Astrocyte (in vitro differentiated cells and primary cell): ENCODE results near the gene TRAPPC12. TPM values are rescaled to one million over a fixed set of nuclear protein-coding genes. Genes with fewer than 3 reads are reported as not detected.

ENCODE experiments used
- DNase-seq: peaks from one replicate; pipeline ENCODE4 v3.0.0-alpha.2; 2010; ENCODE audit warnings: low read depth
- FAIRE-seq: peaks from 2 replicates; lab custom pipeline; 2011; peaks lifted over from hg19 to GRCh38; lab: Jason Lieb, UNC
- H2AFZ ChIP-seq: 2 replicates; pipeline ENCODE4 v1.6.0; 2012; ENCODE audit warnings: low read depth, low read length, inconsistent platforms
- H3K27ac ChIP-seq: 2 replicates; pipeline ENCODE4 v1.5.1; 2011; ENCODE audit warnings: low read depth, low read length, inconsistent platforms
- H3K27me3 ChIP-seq: 2 replicates; pipeline ENCODE4 v1.6.0; 2011; ENCODE audit warnings: low read length, inconsistent platforms; ENCODE audit not compliant: insufficient read depth
- H3K36me3 ChIP-seq: 2 replicates; pipeline ENCODE4 v1.5.1; 2011; ENCODE audit warnings: low read length, inconsistent platforms; ENCODE audit not compliant: insufficient read depth
- H3K4me1 ChIP-seq: 2 replicates; pipeline ENCODE4 v1.5.1; 2011; ENCODE audit warnings: low read length, inconsistent platforms; ENCODE audit not compliant: insufficient read depth
- H3K4me2 ChIP-seq: 2 replicates; pipeline ENCODE4 v1.6.0; 2012; ENCODE audit warnings: low read length, inconsistent platforms
- H3K4me3 ChIP-seq: 2 replicates; pipeline ENCODE4 v1.5.1; 2011; ENCODE audit warnings: low read depth, mild to moderate bottlenecking, low read length, inconsistent platforms; ENCODE audit not compliant: insufficient read depth
- H3K79me2 ChIP-seq: 2 replicates; pipeline ENCODE4 v1.6.0; 2012; ENCODE audit warnings: mild to moderate bottlenecking, low read length, inconsistent platforms; ENCODE audit not compliant: insufficient read depth
- H3K9ac ChIP-seq: 2 replicates; pipeline ENCODE4 v1.6.0; 2012; ENCODE audit warnings: mild to moderate bottlenecking, low read length, inconsistent platforms
- H3K9me3 ChIP-seq: 2 replicates; pipeline ENCODE4 v1.5.1; 2012; ENCODE audit warnings: low read depth, mild to moderate bottlenecking, low read length, inconsistent platforms; ENCODE audit not compliant: insufficient read depth
- H4K20me1 ChIP-seq: 2 replicates; pipeline ENCODE4 v1.6.0; 2012; ENCODE audit warnings: low read length, inconsistent platforms; ENCODE audit not compliant: insufficient read depth
- H3K27ac Mint-ChIP-seq: one replicate; pipeline ENCODE4 v1.8.0; 2021; ENCODE audit warnings: mild to moderate bottlenecking, mixed read lengths; ENCODE audit not compliant: unreplicated experiment
- H3K27me3 Mint-ChIP-seq: one replicate; pipeline ENCODE4 v1.8.0; 2021; ENCODE audit warnings: low read depth, mixed read lengths; ENCODE audit not compliant: unreplicated experiment
- H3K36me3 Mint-ChIP-seq: one replicate; pipeline ENCODE4 v1.8.0; 2021; ENCODE audit warnings: low read depth, mixed read lengths; ENCODE audit not compliant: unreplicated experiment
- H3K4me1 Mint-ChIP-seq: one replicate; pipeline ENCODE4 v1.8.0; 2021; ENCODE audit warnings: low read depth, mixed read lengths; ENCODE audit not compliant: unreplicated experiment
- H3K4me3 Mint-ChIP-seq: one replicate; pipeline ENCODE4 v1.8.0; 2021; ENCODE audit warnings: mild to moderate bottlenecking, moderate library complexity, mixed read lengths; ENCODE audit not compliant: unreplicated experiment
- H3K9me3 Mint-ChIP-seq: one replicate; pipeline ENCODE4 v1.8.0; 2021; ENCODE audit warnings: mild to moderate bottlenecking, mixed read lengths; ENCODE audit not compliant: unreplicated experiment
- EZH2 ChIP-seq: IDR thresholded peaks from 2 replicates; pipeline ENCODE4 v1.6.1; 2012; ENCODE audit warnings: mild to moderate bottlenecking, low read length, inconsistent platforms; ENCODE audit not compliant: insufficient read depth
- total RNA-seq: library from RNA; stranded (reverse); gene quantifications from 2 replicates; pipeline ENCODE4 v1.2.1, GENCODE V29; 2021
- TF ChIP-seq, protein P1 (sequence below): IDR thresholded peaks from 2 replicates; pipeline ENCODE4 v1.5.1; 2011; ENCODE audit warnings: low read depth, mild to moderate bottlenecking, inconsistent platforms, low read length, moderate library complexity; ENCODE audit not compliant: insufficient read depth

Gene TRAPPC12
- total RNA-seq, 1 donor from 2014 or later, result 62.1 TPM

DNA sequence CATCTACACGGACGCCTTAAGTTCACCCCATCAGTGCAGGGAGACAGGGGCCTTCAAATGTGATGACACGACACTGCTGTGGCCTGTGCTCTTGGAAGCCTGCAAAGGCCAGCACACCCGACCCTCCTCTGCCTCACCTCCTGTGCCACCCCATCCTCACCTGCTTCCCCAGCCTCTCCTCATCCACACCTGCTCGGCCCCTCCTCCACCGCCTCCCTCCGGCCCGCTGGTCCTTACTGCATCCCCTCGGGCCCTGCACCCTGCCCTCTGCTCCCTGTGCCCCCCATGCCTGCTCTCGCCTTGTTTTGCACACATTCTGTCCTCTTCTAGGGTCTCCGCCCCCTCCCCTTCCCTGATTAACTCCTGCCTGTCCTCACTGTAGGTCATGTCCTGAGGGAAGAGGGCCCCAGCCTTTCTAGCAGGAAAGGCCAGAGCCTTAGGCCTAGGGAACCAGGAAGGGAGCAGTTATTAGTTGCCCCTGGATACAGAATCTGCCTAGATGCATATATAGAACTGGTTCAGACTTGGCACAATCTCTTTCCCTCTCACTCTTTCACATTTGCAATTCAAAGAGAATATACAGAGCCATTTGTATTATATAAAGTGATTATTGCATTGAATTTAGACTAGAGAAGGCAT is 39.4 kb downstream of the TRAPPC12 start:
- FAIRE-seq, result no peak
- no peaks in the 10 kb centered on the region for H3K9me3 Mint-ChIP-seq
- no peaks in the 10 kb centered on the region for H3K4me1 ChIP-seq
- H3K27ac Mint-ChIP-seq, result no peak overlapping the region
- no peak for DNase-seq
- H3K4me2 ChIP-seq, result no peak overlapping the region
- H3K27ac ChIP-seq, result no peak overlapping the region
- no peaks in the 10 kb centered on the region for H3K79me2 ChIP-seq
- peaks cover 19% of the 10 kb centered on the region for H3K36me3 ChIP-seq
- no peak overlapping the region for H3K9ac ChIP-seq
- H4K20me1 ChIP-seq, result peaks cover 12% of the 10 kb centered on the region
- no peak overlapping the region for H3K4me3 Mint-ChIP-seq
- peaks cover 20% of the 10 kb centered on the region for H3K36me3 Mint-ChIP-seq
- H3K4me1 Mint-ChIP-seq, result no peaks in the 10 kb centered on the region
- TF ChIP-seq, protein P1, sequence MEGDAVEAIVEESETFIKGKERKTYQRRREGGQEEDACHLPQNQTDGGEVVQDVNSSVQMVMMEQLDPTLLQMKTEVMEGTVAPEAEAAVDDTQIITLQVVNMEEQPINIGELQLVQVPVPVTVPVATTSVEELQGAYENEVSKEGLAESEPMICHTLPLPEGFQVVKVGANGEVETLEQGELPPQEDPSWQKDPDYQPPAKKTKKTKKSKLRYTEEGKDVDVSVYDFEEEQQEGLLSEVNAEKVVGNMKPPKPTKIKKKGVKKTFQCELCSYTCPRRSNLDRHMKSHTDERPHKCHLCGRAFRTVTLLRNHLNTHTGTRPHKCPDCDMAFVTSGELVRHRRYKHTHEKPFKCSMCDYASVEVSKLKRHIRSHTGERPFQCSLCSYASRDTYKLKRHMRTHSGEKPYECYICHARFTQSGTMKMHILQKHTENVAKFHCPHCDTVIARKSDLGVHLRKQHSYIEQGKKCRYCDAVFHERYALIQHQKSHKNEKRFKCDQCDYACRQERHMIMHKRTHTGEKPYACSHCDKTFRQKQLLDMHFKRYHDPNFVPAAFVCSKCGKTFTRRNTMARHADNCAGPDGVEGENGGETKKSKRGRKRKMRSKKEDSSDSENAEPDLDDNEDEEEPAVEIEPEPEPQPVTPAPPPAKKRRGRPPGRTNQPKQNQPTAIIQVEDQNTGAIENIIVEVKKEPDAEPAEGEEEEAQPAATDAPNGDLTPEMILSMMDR, result no peak
- TF ChIP-seq EZH2, result no peak
- H3K27me3 Mint-ChIP-seq, result no peaks in the 10 kb centered on the region
- no peaks in the 10 kb centered on the region for H3K9me3 ChIP-seq
- H2AFZ ChIP-seq, result no peak overlapping the region
- no peak overlapping the region for H3K4me3 ChIP-seq
- H3K27me3 ChIP-seq, result no peaks in the 10 kb centered on the region

DNA sequence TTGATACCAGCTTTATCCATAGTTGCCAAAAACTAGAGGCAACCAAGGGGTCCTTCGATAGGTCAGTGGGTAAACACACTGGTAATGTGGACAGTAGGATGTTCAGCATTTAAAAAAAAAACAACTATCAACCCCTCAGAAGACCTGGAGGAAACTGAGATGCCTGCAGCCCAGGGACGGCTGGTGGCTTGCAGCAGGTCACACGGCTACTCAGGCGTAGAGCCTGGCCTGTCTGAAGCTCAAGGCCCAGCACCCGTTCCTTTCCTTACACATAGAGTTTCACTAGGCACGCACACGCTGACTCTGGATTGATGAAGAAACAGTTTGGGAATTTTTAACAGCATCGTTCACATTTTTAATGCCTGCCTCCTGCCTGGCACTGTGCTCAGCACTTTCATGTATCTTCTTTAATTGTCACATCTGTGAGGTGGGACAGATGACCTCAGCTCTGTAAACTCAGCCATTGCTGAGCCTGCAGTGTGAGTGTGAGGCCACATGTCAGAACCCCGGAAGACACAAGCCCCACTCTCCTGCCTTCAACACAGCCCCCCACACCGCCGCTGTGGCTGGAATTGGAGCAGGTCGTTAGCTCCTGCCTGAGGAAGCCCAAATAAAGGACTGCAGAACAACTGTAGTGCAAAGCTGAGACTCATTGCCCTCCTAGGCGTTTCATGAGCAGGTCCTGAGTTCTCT is 40.7 kb downstream of the TRAPPC12 start:
- Mint-ChIP-seq H3K9me3 (no peaks in the 10 kb centered on the region), H3K27ac (no peak overlapping the region), H3K27me3 (no peaks in the 10 kb centered on the region), H3K4me3 (no peak overlapping the region), H3K36me3 (peaks cover 18% of the 10 kb centered on the region), H3K4me1 (no peaks in the 10 kb centered on the region)
- Histone ChIP-seq H3K9ac (no peak overlapping the region), H3K4me3 (no peak overlapping the region), H3K79me2 (no peaks in the 10 kb centered on the region), H3K9me3 (no peaks in the 10 kb centered on the region), H3K4me2 (no peak overlapping the region), H3K4me1 (no peaks in the 10 kb centered on the region), H4K20me1 (peaks cover 23% of the 10 kb centered on the region), H2AFZ (no peak overlapping the region), H3K27me3 (no peaks in the 10 kb centered on the region), H3K36me3 (peaks cover 27% of the 10 kb centered on the region), H3K27ac (no peak overlapping the region)
- FAIRE-seq, result no peak
- no peak for DNase-seq
- no peak for TF ChIP-seq EZH2
- TF ChIP-seq, protein P1, result no peak
